GM19238 (cell line): ENCODE measurements around the gene KIF4B.
"Not testable (repeated sequence)": the region's sequence is repeated elsewhere in the genome, so short reads cannot be mapped to it uniquely, and the experiment has no call there.

Source experiments
- DNase-seq: peaks from one replicate; pipeline ENCODE4 v3.0.0; 2011; ENCODE audit warnings: low spot score; ENCODE audit not compliant: insufficient read length

Gene KIF4B

GRCh38 chr5:155004138-155004744, 9.3 kb upstream of the KIF4B start:
- no peak for DNase-seq

- not testable (repeated sequence) for DNase-seq
These were observed 7.3 kb upstream of the KIF4B start for GRCh38 chr5:155006265-155006664.

- DNase-seq, result no peak
These were observed 4.9 kb upstream of the KIF4B start for GRCh38 chr5:155008669-155009068.

GRCh38 chr5:155010881-155011280, 2.7 kb upstream of the KIF4B start:
- DNase-seq, result no peak

GRCh38 chr5:155015239-155015638, 1.7 kb downstream of the KIF4B start:
- DNase-seq, result no peak

GRCh38 chr5:155017610-155018009, 4.1 kb downstream of the KIF4B start:
- DNase-seq, result peak; percentile 16

- DNase-seq, result no peak
These were observed 6.2 kb downstream of the KIF4B start for GRCh38 chr5:155019601-155020226.

- no peak for DNase-seq
These were observed 8.3 kb downstream of the KIF4B start for GRCh38 chr5:155021842-155022241.

- no peak for DNase-seq
These were observed 9.8 kb downstream of the KIF4B start for GRCh38 chr5:155023320-155023719.

GRCh38 chr5:155024015-155024414, 10.5 kb downstream of the KIF4B start:
- no peak for DNase-seq

GRCh38 chr5:155025895-155026294, 12.3 kb downstream of the KIF4B start:
- no peak for DNase-seq

- DNase-seq, result no peak
These were observed 14.6 kb downstream of the KIF4B start for GRCh38 chr5:155027993-155028629.

GRCh38 chr5:155029240-155029639, 15.7 kb downstream of the KIF4B start:
- DNase-seq, result no peak

GRCh38 chr5:155034145-155034744, 20.7 kb downstream of the KIF4B start:
- not testable (repeated sequence) for DNase-seq

GRCh38 chr5:155035087-155035486, 21.5 kb downstream of the KIF4B start:
- not testable (repeated sequence) for DNase-seq

- DNase-seq, result no peak
These were observed 27.6 kb downstream of the KIF4B start for GRCh38 chr5:155040984-155041653.

GRCh38 chr5:155044591-155044990, 31.0 kb downstream of the KIF4B start:
- no peak for DNase-seq

- no peak for DNase-seq
These were observed 33.0 kb downstream of the KIF4B start for GRCh38 chr5:155046591-155046990.

- no peak for DNase-seq
These were observed 34.3 kb downstream of the KIF4B start for GRCh38 chr5:155047818-155048217.

- DNase-seq, result no peak
These were observed 36.2 kb downstream of the KIF4B start for GRCh38 chr5:155049569-155050383.
